Heart right ventricle (tissue), 16 donors: ENCODE data around the gene ABCC4. TPM values are rescaled to one million over a fixed set of nuclear protein-coding genes. Genes with fewer than 3 reads are reported as not detected.

Experiments used
- ATAC-seq, 8 donors: fragments of 200-7000 bp; cut with Tn5 transposase; one replicate each; pipeline ENCODE4 v1.9.1; 2020; ENCODE audit warnings: mild to moderate bottlenecking in 8 of 8, moderate library complexity in 8 of 8, moderate number of reproducible peaks in 1 of 8
- DNase-seq, 2 donors: peaks; one replicate each; pipeline ENCODE4 v3.0.0-alpha.2; 2020
- H3K27ac ChIP-seq, 10 donors: fragments of 200-600 bp; sonication (generic) in 2 of 10; one replicate each; pipeline versions ENCODE4 v1.5.0 to v1.8.0; 2020 to 2022; ENCODE audit warnings: mild to moderate bottlenecking in 3 of 10
- H3K27me3 ChIP-seq, 7 donors: fragments of 200-600 bp; one replicate each; pipeline ENCODE4 v1.8.0; 2021 to 2022; ENCODE audit warnings: mild to moderate bottlenecking in 2 of 7
- H3K36me3 ChIP-seq, 9 donors: fragments of 200-600 bp; sonication (generic) in 1 of 9; one replicate each; pipeline versions ENCODE4 v1.5.0 to v1.8.0; 2020 to 2022; ENCODE audit warnings: mild to moderate bottlenecking in 2 of 9
- H3K4me1 ChIP-seq, 9 donors: fragments of 200-600 bp; sonication (generic) in 1 of 9; one replicate each; pipeline versions ENCODE4 v1.5.0 to v1.8.0; 2020 to 2022; ENCODE audit warnings: mild to moderate bottlenecking in 4 of 9
- H3K4me3 ChIP-seq, 10 donors: fragments of 200-600 bp; sonication (generic) in 2 of 10; one replicate each; pipeline versions ENCODE4 v1.5.0 to v1.8.0; 2020 to 2022; ENCODE audit warnings: mild to moderate bottlenecking in 7 of 10, moderate library complexity in 2 of 10
- H3K9me3 ChIP-seq, 11 donors: fragments of 200-600 bp in 10 of 11; sonication (generic) in 2 of 11; one replicate each; pipeline versions ENCODE4 v1.5.0 to v1.8.0; 2013 to 2022; ENCODE audit warnings: mild to moderate bottlenecking in 2 of 11, control low read depth in 1 of 11, moderate library complexity in 1 of 11
- WGBS, 2 donors: extraction: QIAGEN DNeasy Blood & Tissue Kit; methylation state at CpG; one replicate each; pipeline ENCODE4 v1.1.7; 2013; ENCODE audit warnings: inconsistent platforms in 1 of 2; 5-methylcytosine and 5-hydroxymethylcytosine counted together
- intact Hi-C, 10 donors: fragments of 100-400 bp; cut with DNase I; formaldehyde crosslinking; loops; one replicate each; pipeline versions ENCODE4 v1.11.1 to v1.14.2; 2022
- polyA plus RNA-seq, 2 donors: library from polyadenylated mRNA; stranded (reverse); fragments of 200-250 nt; gene quantifications; one replicate each; pipeline ENCODE4 v1.2.3, GENCODE V29; 2013
- total RNA-seq, 10 donors: library from RNA; stranded (reverse); fragmentation: NEBNext Ultra II Directional in 3 of 10; extraction: Animal tissue kit (Norgen Biotek cat#: 25700) in 3 of 10; gene quantifications; one replicate each; pipeline versions ENCODE4 v1.2.1 to v1.2.4, GENCODE V29; 2021 to 2023
- TF ChIP-seq, protein P1 (sequence below), 9 donors: fragments of 200-600 bp; sonication (generic) in 2 of 9; IDR thresholded peaks; one replicate each; pipeline versions ENCODE4 v1.5.0 to v1.8.0; 2021 to 2022; ENCODE audit warnings: antibody characterized with exemption in 9 of 9, mild to moderate bottlenecking in 5 of 9, moderate library complexity in 1 of 9
- donor health status: Arrhythmogenic right ventricular cardiomyopathy.
- donor health status: ischemic (EF 13 %, LVEDD 7.1; RV severe dilation, severe dysfunction).
- donor health status: healthy with polysubstance abuse.
- donor health status: DM: no; HTN: yes; CAD: no.
- donor health status: DM: no; HTN: no; CAD: no.
- donor health status: ischemic (EF 25% LVEDD 6.9; RV normal size, moderate dysfunction).
- donor health status: ischemic (EF 25% LVEDD 5.7; RV mildly dilated, moderate dysfunction).
- donor health status: healthy.
- donor health status: DM: yes; HTN: yes; CAD: no.
- donor health status: Ischemic cardiomyopathy.
- donor health status: ischemic (EF 35%, LVEDD 5.7; RV mildly dilated, moderate dysfunction).
- donor health status: nonischemic (EF 11% LVEDD 7.7; RV severe dilation, severe dysfunction).
- donor health status: DM: yes; HTN: yes; CAD: no.
- donor health status: PGD.
- donor health status: ischemic (EF 29% LVEDD 5.4; RV normal size, mild dysfunction).
- donor health status: nonischemic (EF 23%, LVEDD 6.1; RV moderate dilation, normal function).

Gene ABCC4
- total and polyA plus RNA-seq, 12 donors, result 1.1 to 6.7 (median 3.9) TPM

DNA sequence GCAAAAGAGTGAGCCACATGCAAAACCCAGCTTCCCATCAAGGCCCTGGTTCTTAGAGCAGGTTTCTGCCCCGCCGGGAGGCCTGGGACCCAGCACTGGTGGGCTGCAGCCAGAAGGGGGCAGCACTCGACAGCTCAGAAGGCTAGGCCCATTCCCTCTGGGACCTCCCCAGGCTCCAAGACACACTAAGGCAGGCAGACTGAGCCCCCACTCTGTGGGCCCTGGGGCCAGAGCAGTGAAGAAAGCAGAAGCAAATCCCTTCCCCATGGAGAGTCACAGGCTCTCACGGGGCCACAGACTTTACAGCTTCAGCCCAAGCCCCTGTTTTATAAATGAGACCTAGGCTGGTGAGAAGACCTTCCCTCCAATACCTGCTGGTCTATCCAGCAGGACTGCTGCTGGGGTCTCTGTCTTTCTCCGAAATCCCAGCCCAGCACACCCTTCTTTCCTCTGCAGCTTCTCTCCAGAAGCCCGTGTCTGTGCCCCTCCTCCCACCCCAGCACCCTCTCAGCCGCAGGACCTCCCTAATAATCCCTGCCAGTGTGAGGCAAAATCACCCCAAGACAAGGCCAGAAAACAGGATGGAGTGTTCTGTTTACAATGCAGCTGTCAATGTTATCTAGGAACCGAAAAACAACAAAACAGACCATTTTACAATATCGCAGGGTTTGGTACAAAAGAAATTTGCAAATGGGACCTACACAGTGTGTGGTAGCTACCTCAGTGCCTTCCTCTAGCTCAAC is 109.3 kb downstream of the ABCC4 start:
- Histone ChIP-seq H3K27me3 (no peaks in the 10 kb centered on the region), H3K36me3 (peaks cover 0 to 11% (median 0%) of the 10 kb centered on the region in 9 donors), H3K4me3 (no peak overlapping the region), H3K27ac (no peak overlapping the region), H3K4me1 (peaks cover 0 to 3% (median 0%) of the 10 kb centered on the region in 9 donors), H3K9me3 (no peaks in the 10 kb centered on the region)
- ATAC-seq, result peak; percentile 80 to 95 (median 90)
- TF ChIP-seq, protein P1, sequence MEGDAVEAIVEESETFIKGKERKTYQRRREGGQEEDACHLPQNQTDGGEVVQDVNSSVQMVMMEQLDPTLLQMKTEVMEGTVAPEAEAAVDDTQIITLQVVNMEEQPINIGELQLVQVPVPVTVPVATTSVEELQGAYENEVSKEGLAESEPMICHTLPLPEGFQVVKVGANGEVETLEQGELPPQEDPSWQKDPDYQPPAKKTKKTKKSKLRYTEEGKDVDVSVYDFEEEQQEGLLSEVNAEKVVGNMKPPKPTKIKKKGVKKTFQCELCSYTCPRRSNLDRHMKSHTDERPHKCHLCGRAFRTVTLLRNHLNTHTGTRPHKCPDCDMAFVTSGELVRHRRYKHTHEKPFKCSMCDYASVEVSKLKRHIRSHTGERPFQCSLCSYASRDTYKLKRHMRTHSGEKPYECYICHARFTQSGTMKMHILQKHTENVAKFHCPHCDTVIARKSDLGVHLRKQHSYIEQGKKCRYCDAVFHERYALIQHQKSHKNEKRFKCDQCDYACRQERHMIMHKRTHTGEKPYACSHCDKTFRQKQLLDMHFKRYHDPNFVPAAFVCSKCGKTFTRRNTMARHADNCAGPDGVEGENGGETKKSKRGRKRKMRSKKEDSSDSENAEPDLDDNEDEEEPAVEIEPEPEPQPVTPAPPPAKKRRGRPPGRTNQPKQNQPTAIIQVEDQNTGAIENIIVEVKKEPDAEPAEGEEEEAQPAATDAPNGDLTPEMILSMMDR (IDR thresholded peaks at IDR 0.05), result peak; percentile 68 to 93 (median 84)
- peak; percentile 56 to 79 for DNase-seq
- intact Hi-C loops, result loop anchor here (1.0 to 10.0 kb wide), 14 partner anchors 103 to 643 kb away; partner anchors contain the start of gene ABCC4 (in 2 of the 10)
- 61 to 62% methylated on average over 9 of the region's 9 CpGs for WGBS, 2 donors

DNA sequence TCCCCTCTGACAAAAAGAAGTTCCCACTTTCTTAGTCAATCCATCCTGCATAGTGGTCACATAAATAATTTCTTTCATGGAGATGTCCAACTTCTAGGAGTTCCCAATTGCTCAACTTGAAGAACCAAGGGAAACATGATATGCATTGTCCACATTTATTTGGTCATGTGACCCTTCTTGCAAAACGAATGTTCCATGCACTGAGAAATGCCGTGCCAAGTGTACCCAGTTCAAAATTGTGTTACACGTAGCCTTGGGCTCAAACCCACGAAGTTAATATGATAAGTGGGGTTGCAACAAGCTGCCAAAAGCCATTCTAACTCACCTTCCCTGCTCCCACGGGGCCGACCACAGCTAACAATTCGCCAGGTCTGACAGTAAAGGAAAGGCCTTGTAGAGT is 113.1 kb downstream of the ABCC4 start:
- Histone ChIP-seq H3K9me3 (no peaks in the 10 kb centered on the region), H3K4me1 (peaks cover 0 to 5% (median 0%) of the 10 kb centered on the region in 9 donors), H3K27ac (no peak overlapping the region), H3K27me3 (no peaks in the 10 kb centered on the region), H3K4me3 (no peak overlapping the region), H3K36me3 (peaks cover 0 to 3% (median 0%) of the 10 kb centered on the region in 9 donors)
- whole genome bisulfite sequencing, 2 donors, result 84 to 89% methylated on average over 7 of the region's 7 CpGs
- no peak for DNase-seq
- intact Hi-C loops, result loop anchor here in 6 of 10 donors (2.0 to 10.0 kb wide), 5 partner anchors 193 to 647 kb away; no protein-coding TSS in a partner anchor
- TF ChIP-seq, protein P1 (IDR thresholded peaks at IDR 0.05), result no peak
- ATAC-seq, result no peak

DNA sequence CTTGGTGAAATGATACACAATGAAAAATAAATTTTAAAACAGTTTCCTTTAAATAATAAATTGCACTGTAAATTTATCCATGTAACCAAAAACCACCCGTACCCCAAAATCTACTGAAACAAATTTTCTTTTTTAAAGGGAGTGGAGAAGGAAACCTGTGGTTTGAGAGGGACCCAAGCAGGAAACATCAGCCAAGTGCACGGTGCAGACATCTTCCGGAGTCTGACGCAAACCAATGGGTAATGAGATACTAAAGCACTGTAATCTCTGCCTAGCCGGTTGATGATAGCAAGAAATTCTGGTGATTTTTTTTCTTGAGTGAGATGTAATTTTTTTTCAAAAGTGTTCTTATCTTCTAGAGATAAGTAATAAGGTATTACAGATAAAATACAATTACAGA is 115.4 kb downstream of the ABCC4 start:
- Histone ChIP-seq H3K4me3 (no peak overlapping the region), H3K9me3 (no peaks in the 10 kb centered on the region), H3K36me3 (peaks cover 0 to 3% (median 0%) of the 10 kb centered on the region in 9 donors), H3K27me3 (no peaks in the 10 kb centered on the region), H3K4me1 (peaks cover 0 to 17% (median 5%) of the 10 kb centered on the region in 9 donors), H3K27ac (peak overlapping the region in 1 of 10 donors; percentile 24)
- intact Hi-C loops, result loop anchor here in 7 of 10 donors (2.0 to 10.0 kb wide), 5 partner anchors 219 to 649 kb away; no protein-coding TSS in a partner anchor
- WGBS, 2 donors, result 69 to 70% methylated on average over 5 of the region's 5 CpGs
- TF ChIP-seq, protein P1 (IDR thresholded peaks at IDR 0.05), result no peak
- DNase-seq, result no peak
- ATAC-seq, result peak in 2 of 8 donors; percentile 49

DNA sequence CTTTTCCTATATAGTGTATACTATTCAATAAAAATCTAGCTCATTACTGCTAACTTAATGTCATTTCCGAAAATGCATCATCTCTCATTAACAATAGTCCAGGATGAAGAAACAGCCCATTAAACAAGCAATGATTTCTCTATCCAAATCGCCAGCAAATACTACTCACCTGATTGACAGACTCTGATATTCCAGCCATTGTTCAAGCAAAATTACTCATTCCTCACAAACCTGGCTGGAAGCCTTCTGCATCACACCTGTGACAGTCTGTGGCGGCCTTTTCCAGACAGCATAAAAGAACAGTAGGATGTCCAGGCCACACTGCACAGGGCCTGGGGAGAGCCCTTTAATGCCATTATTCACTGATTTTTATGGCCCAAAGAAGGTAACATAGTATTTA is 115.9 kb downstream of the ABCC4 start:
- peaks cover 0 to 19% (median 11%) of the 10 kb centered on the region in 9 donors for H3K4me1 ChIP-seq
- H3K27ac ChIP-seq, result peak overlapping the region in 1 of 10 donors; percentile 24
- DNase-seq (no peak), ATAC-seq (no peak)
- TF ChIP-seq, protein P1 (IDR thresholded peaks at IDR 0.05), result no peak
- H3K36me3 ChIP-seq, result peaks cover 0 to 3% (median 0%) of the 10 kb centered on the region in 9 donors
- intact Hi-C loops, result loop anchor here in 6 of 10 donors (5.0 to 10.0 kb wide), 4 partner anchors 289 to 649 kb away; no protein-coding TSS in a partner anchor
- H3K4me3 ChIP-seq, result no peak overlapping the region
- H3K27me3 ChIP-seq, result no peaks in the 10 kb centered on the region
- H3K9me3 ChIP-seq, result no peaks in the 10 kb centered on the region
- WGBS, 2 donors, result 92% methylated on average over 3 of the region's 3 CpGs
